HepG2 (cell line): ENCODE results near the gene TMEM187. TPM values are rescaled to one million over a fixed set of nuclear protein-coding genes. Genes with fewer than 3 reads are reported as not detected.

ENCODE experiments used
- ATF1 ChIP-seq: IDR thresholded peaks from 2 replicates; pipeline ENCODE4 v1.6.1; 2016; ENCODE audit warnings: mild to moderate bottlenecking, control low read depth
- CEBPZ ChIP-seq: IDR thresholded peaks from 2 replicates; pipeline ENCODE4 v1.6.1; 2012; ENCODE audit warnings: low read length, improper control_type of control experiment
- FUBP1 ChIP-seq: sonication (generic); formaldehyde crosslinking; IDR thresholded peaks from 2 replicates; pipeline ENCODE4 v1.5.1; 2020; ENCODE audit warnings: missing genetic modification reagents, mild to moderate bottlenecking, borderline replicate concordance
- HDAC2 ChIP-seq: sonication (generic); formaldehyde crosslinking; IDR thresholded peaks from 2 replicates; pipeline ENCODE4 v1.4.0; 2020; ENCODE audit warnings: missing genetic modification reagents
- HES4 ChIP-seq: sonication (generic); formaldehyde crosslinking; IDR thresholded peaks from 2 replicates; pipeline ENCODE4 v1.9.0; 2021; ENCODE audit warnings: mild to moderate bottlenecking, missing genetic modification reagents, borderline replicate concordance
- HOXA5 ChIP-seq: sonication (generic); formaldehyde crosslinking; IDR thresholded peaks from 2 replicates; pipeline ENCODE4 v1.4.0; 2020; ENCODE audit warnings: missing genetic modification reagents
- KLF11 ChIP-seq: IDR thresholded peaks from 2 replicates; pipeline ENCODE4 v1.6.1; 2016; ENCODE audit warnings: missing compliant biosample characterization
- MAF1 ChIP-seq: sonication (generic); formaldehyde crosslinking; IDR thresholded peaks from 2 replicates; pipeline ENCODE4 v1.5.0; 2020; ENCODE audit warnings: missing genetic modification reagents, borderline replicate concordance
- NFE2 ChIP-seq: sonication (generic); formaldehyde crosslinking; IDR thresholded peaks from 2 replicates; pipeline ENCODE4 v1.4.0; 2020; ENCODE audit warnings: missing genetic modification reagents
- NFRKB ChIP-seq: fragments of 450-650 bp; IDR thresholded peaks from 2 replicates; pipeline ENCODE4 v1.6.1; 2017
- NFYB ChIP-seq: sonication (generic); formaldehyde crosslinking; IDR thresholded peaks from 2 replicates; pipeline ENCODE4 v1.4.0; 2020; ENCODE audit warnings: missing genetic modification reagents
- SMAD9 ChIP-seq: sonication (generic); formaldehyde crosslinking; IDR thresholded peaks from 2 replicates; pipeline ENCODE4 v1.5.1; 2020; ENCODE audit warnings: mild to moderate bottlenecking, missing genetic modification reagents
- TBX3 ChIP-seq: fragments of 450-650 bp; IDR thresholded peaks from 2 replicates; pipeline ENCODE4 v1.6.1; 2017; ENCODE audit warnings: antibody characterized with exemption, mild to moderate bottlenecking, inconsistent platforms, borderline replicate concordance
- ZNF12 ChIP-seq: sonication (generic); formaldehyde crosslinking; IDR thresholded peaks from 2 replicates; pipeline ENCODE4 v1.5.0; 2020; ENCODE audit warnings: missing genetic modification reagents
- ZNF124 ChIP-seq: sonication (generic); formaldehyde crosslinking; IDR thresholded peaks from 2 replicates; pipeline ENCODE4 v1.4.0; 2020; ENCODE audit warnings: missing genetic modification reagents
- ZNF18 ChIP-seq: sonication (generic); formaldehyde crosslinking; IDR thresholded peaks from 2 replicates; pipeline ENCODE4 v1.8.0; 2022; ENCODE audit warnings: mild to moderate bottlenecking, missing genetic modification reagents; ENCODE audit not compliant: insufficient replicate concordance
- ZNF639 ChIP-seq: conservative IDR thresholded peaks from 2 replicates; pipeline ENCODE4 v1.6.1; 2018; ENCODE audit warnings: missing genetic modification reagents
- polyA plus RNA-seq, 8 experiments: library from polyadenylated mRNA; depleted of rRNA in 3 of 8; stranded (reverse) in 7 of 8; unstranded in 1 of 8; fragments of >200 nt; fragmentation: Illumina TruSeq in 4 of 8; extraction: Trizol in 4 of 8; gene quantifications; 2 replicates each; pipeline versions ENCODE4 v1.2.1 to v1.2.3, GENCODE V29; 2011 to 2016; ENCODE audit warnings: low read depth in 4 of 8, missing spikeins in 1 of 8, mixed read lengths in 1 of 8; ENCODE audit not compliant: insufficient read depth in 1 of 8
- total RNA-seq, 5 experiments: library from RNA; depleted of rRNA; stranded (reverse); fragments of >200 nt; fragmentation: Illumina TruSeq; extraction: Trizol; gene quantifications; 2 replicates each; pipeline ENCODE4 v1.2.3, GENCODE V29; 2016; ENCODE audit warnings: low read depth in 1 of 5
- TF ChIP-seq, protein P1 (sequence below): sonication (generic); formaldehyde crosslinking; conservative IDR thresholded peaks from 2 replicates; pipeline ENCODE4 v1.8.0; 2022; ENCODE audit warnings: mild to moderate bottlenecking, moderate library complexity, missing genetic modification reagents
- TF ChIP-seq, protein P2 (sequence below): sonication (generic); formaldehyde crosslinking; IDR thresholded peaks from 2 replicates; pipeline ENCODE4 v1.4.0; 2020; ENCODE audit warnings: mild to moderate bottlenecking, low read depth, missing genetic modification reagents

The TMEM187 gene
- total and polyA plus RNA-seq, 2 of the 13 experiments (the other 11 are each of a cell fraction or from before 2014, with no cell fraction given): 2.2 to 6.2 TPM

DNA sequence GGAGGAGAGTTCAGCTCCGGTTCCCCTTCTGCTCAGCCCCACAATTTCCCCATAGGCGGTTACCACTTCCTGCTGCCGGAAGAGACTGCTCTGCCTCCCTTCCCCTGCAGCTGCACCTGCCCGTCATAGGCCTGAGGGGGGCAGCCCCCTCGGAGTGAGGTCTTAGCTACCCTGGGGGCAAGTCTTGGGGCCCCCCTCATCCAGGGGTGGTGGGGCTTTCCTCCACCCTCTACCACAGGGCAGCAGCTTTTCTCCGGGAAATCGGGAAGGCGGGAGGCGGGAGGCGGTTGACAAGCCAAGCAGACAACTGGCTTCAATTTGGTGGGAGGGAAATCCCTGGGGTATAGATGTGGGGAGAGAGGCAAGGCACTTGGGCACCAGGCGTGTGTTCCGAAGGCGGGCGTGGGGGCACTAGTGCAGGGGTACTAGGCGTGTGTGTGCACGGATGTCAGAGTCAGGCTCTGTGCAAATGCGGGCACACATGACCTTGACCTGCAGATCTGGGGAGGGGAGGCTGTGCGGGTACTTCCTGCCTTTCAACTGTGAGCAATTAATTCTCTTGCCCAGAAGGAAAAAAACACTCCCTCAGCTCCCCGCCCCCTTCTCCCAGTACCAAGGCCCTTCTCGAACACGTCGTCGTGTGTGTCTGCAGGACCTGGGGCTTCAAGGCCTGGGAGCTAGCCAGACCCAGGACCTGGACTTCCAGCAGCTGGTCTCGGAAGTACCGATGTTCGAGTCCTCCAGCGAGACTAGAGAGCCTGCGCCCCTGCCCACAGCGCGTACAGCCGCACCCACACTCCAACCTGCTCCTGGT lies 45.5 kb upstream of the TMEM187 start (continued):
- TF ChIP-seq, protein P1, sequence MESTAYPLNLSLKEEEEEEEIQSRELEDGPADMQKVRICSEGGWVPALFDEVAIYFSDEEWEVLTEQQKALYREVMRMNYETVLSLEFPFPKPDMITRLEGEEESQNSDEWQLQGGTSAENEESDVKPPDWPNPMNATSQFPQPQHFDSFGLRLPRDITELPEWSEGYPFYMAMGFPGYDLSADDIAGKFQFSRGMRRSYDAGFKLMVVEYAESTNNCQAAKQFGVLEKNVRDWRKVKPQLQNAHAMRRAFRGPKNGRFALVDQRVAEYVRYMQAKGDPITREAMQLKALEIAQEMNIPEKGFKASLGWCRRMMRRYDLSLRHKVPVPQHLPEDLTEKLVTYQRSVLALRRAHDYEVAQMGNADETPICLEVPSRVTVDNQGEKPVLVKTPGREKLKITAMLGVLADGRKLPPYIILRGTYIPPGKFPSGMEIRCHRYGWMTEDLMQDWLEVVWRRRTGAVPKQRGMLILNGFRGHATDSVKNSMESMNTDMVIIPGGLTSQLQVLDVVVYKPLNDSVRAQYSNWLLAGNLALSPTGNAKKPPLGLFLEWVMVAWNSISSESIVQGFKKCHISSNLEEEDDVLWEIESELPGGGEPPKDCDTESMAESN (CRISPR knock-in tag): peak; percentile 42; the same call in 1 of the 2 replicates
- no peak for TF ChIP-seq SMAD9
- TF ChIP-seq HOXA5 (CRISPR knock-in tag): no peak
- no peak for TF ChIP-seq KLF11 (CRISPR knock-in tag)
- no peak for TF ChIP-seq NFRKB
- no peak for TF ChIP-seq NFYB (CRISPR knock-in tag)
- TF ChIP-seq ZNF12 (CRISPR knock-in tag): no peak
- TF ChIP-seq, protein P2, sequence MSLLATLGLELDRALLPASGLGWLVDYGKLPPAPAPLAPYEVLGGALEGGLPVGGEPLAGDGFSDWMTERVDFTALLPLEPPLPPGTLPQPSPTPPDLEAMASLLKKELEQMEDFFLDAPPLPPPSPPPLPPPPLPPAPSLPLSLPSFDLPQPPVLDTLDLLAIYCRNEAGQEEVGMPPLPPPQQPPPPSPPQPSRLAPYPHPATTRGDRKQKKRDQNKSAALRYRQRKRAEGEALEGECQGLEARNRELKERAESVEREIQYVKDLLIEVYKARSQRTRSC (CRISPR knock-in tag): no peak
- TF ChIP-seq ZNF639 (CRISPR knock-in tag): no peak
- no peak for TF ChIP-seq HES4
- TF ChIP-seq TBX3: no peak
- TF ChIP-seq HDAC2: no peak
- TF ChIP-seq ZNF124 (CRISPR knock-in tag): no peak
- no peak for TF ChIP-seq NFE2 (CRISPR knock-in tag)
- no peak for TF ChIP-seq ATF1 (CRISPR knock-in tag)
- TF ChIP-seq FUBP1: no peak
- no peak for TF ChIP-seq MAF1 (CRISPR knock-in tag)
- TF ChIP-seq ZNF18 (CRISPR knock-in tag): no peak
- no peak for TF ChIP-seq CEBPZ
